NCI-H1417 (cell line): ENCODE measurements around the gene UCHL3.
"Not testable (repeated sequence)": the region's sequence is repeated elsewhere in the genome, so short reads cannot be mapped to it uniquely, and the experiment has no call there.

Experiments
- DNase-seq, 3 experiments: peaks; one replicate each; lab custom pipeline; 2025; lab: John Stamatoyannopoulos, UW

Gene UCHL3

GRCh38 chr13:75549262-75550158, at the start of gene UCHL3:
TSS of gene UCHL3 (plus strand) at chr13:75549791. CDS start at chr13:75549821, 30 bp downstream.
- DNase-seq: peak; percentile 99 to 100 (median 99)

- no peak for DNase-seq
Observed at GRCh38 chr13:75505327-75505726, 44.3 kb upstream of the UCHL3 start.

GRCh38 chr13:75506018-75506417, 43.6 kb upstream of the UCHL3 start:
- DNase-seq: no peak

GRCh38 chr13:75507027-75508001, 42.3 kb upstream of the UCHL3 start:
- peak in 2 of 3 experiments; percentile 43 to 44 for DNase-seq

- DNase-seq: no peak
Observed at GRCh38 chr13:75508002-75508548, 41.5 kb upstream of the UCHL3 start.

- no peak for DNase-seq
Observed at GRCh38 chr13:75511051-75511625, 38.5 kb upstream of the UCHL3 start.

GRCh38 chr13:75512253-75512652, 37.3 kb upstream of the UCHL3 start:
- DNase-seq: no peak

GRCh38 chr13:75513271-75513670, 36.3 kb upstream of the UCHL3 start:
- DNase-seq: no peak

- DNase-seq: no peak
Observed at GRCh38 chr13:75514080-75514995, 35.3 kb upstream of the UCHL3 start.

GRCh38 chr13:75518439-75519088, 31.0 kb upstream of the UCHL3 start:
- DNase-seq: no peak

GRCh38 chr13:75521956-75522355, 27.6 kb upstream of the UCHL3 start:
- no peak for DNase-seq

GRCh38 chr13:75530549-75530961, 19.0 kb upstream of the UCHL3 start:
- no peak for DNase-seq

GRCh38 chr13:75533861-75534260, 15.7 kb upstream of the UCHL3 start:
- no peak for DNase-seq

- DNase-seq: peak; percentile 95 to 98 (median 96)
Observed at GRCh38 chr13:75537401-75538365, 11.9 kb upstream of the UCHL3 start, which contains the start of gene COMMD6. TSS of gene COMMD6 (minus strand) at chr13:75537841. CDS start at chr13:75537805, 36 bp downstream.

GRCh38 chr13:75541287-75541686, 8.3 kb upstream of the UCHL3 start:
- no peak for DNase-seq

GRCh38 chr13:75541961-75542360, 7.6 kb upstream of the UCHL3 start:
- DNase-seq: no peak

GRCh38 chr13:75544681-75545330, 4.8 kb upstream of the UCHL3 start:
- DNase-seq: no peak

- not testable (repeated sequence) for DNase-seq
Observed at GRCh38 chr13:75545386-75545785, 4.2 kb upstream of the UCHL3 start.
